Measurements from ENCODE around the gene ARHGAP28. TPM values are rescaled to one million over a fixed set of nuclear protein-coding genes. Genes with fewer than 3 reads are reported as not detected.
A peak's percentile ranks its signal among the peaks of the same experiment; 100 is the strongest.
"Not testable (repeated sequence)": the region's sequence is repeated elsewhere in the genome, so short reads cannot be mapped to it uniquely, and the experiment has no call there.

The ARHGAP28 gene
- polyA plus RNA-seq, 4 donors: 66.6 to 84.3 (median 77.5) TPM

DNA sequence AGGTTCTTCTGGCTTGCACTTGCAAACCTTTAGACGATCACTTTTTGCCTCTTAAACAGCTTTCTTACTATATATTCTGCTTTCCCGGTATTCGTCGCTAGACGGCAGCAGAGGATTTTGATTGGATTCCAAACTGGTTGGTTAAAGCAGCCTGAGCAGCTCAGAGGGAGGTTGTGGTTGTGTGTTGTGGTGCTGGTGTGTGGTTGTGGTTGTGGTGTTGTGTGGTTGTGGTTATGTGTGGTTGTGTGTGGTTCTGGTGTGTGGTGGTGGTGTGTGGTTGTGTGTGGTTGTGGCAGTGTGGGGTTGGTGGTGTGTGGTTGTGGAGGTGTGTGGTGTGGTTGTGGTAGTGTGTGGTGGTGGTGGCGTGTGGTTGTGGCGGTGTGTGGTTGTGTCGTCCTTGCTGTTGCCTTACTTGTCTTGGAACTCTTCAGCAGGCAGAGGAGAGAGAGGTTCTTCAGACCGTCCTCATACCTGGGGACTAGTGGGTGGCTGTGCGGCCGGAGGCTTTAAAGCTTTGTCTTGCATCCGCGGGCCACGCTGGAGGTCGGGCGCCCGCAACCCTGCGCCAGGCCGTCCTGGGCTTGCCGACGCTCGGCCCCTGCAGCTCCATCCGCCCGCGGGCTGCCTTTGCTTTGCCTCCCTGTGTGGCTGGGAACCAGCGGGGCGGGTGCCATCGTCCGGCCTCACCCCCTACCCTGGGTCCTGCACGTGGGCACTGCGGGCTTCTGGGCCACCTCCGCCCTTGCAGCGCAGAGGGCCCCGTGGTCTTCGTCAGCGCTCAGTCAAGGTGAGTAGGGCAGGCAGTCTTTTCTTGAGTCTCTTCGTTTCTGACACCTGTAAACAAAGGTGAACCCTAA, 190.8 kb downstream of the ARHGAP28 start:
- peak; percentile 38 to 61 (median 43) for DNase-seq (ENCODE audit: low read depth in 4 of 4, low spot score in 3 of 4)

DNA sequence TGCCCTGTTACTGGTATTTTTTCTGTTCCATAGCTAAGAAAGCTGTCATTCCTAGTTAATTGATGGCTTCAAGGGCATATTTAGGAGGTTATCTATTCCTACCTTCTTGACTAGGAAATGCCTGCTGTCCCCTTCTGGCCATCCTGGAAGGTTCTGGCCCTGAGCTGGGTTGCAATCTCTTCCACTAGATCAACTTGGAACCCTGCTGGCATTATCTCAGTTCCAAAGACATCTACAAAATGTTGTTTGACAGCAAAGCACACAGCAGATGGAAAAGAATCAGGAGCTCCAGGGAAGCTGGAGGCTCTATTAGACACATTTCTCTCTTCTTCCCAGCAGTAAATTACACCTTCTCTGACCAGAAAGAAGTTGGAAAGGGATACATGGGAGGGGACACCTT, 192.1 kb downstream of the ARHGAP28 start:
- DNase-seq (ENCODE audit: low read depth in 4 of 4, low spot score in 3 of 4): no peak

DNA sequence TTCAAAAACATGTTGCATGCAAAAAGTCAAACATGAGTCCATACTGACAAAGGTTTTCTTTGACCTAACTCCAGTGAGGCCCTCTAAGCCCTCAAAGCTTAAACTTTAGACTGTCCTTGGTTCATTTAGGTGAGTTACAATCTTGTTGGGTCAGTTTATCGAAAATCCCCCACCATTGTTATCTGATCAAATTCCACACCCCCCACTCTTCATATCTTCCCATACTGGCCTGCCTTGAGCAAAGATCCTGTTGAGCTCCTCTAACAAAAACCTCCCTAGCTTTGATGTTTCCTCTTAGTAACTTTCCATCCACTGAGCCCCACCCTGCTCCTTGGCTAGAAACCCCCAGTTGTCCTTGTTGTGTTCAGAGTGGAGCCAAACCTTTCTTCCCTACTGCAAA, 193.7 kb downstream of the ARHGAP28 start:
- DNase-seq (ENCODE audit: low read depth in 4 of 4, low spot score in 3 of 4): no peak

DNA sequence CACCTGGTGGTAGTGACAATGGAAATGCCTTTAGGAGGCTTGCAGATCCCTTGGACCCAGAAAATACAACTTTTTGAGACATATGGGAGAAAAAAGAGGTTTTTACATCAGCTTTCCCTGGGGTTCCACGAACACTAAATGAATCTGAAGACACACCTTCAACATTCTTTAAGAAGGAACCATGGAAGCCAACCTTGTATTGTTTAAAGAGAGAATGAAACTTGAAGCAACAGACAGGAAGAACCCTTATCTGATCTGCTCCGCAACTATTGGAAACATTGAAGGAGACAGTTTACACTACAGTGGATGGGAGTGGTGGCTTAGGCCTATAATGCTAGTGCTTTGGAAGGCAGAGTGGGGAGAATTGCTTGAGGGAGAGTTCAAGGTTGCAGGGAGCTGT, 197.6 kb downstream of the ARHGAP28 start:
- no peak for DNase-seq (ENCODE audit: low read depth in 4 of 4, low spot score in 3 of 4)

DNA sequence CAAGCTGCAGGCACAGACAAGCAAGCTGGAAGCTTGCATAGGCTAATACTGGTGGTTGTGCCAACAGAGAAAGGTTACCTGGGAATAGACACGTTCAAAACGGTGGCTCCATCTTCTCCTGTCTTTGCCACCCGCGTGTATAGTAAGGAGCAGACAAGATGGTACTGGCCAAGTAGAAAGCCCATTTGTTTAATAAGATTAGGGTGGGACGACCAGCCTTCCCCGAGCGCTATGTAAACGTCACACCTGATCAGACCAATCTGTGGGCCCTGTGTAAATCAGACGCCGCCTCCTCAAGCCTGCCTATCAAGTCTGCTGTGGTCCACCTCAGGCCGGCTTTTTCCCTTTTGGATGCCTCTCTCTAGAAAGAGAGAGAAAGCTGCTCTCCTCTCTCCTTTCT, 198.8 kb downstream of the ARHGAP28 start:
- DNase-seq (ENCODE audit: low read depth in 4 of 4, low spot score in 3 of 4): no peak

DNA sequence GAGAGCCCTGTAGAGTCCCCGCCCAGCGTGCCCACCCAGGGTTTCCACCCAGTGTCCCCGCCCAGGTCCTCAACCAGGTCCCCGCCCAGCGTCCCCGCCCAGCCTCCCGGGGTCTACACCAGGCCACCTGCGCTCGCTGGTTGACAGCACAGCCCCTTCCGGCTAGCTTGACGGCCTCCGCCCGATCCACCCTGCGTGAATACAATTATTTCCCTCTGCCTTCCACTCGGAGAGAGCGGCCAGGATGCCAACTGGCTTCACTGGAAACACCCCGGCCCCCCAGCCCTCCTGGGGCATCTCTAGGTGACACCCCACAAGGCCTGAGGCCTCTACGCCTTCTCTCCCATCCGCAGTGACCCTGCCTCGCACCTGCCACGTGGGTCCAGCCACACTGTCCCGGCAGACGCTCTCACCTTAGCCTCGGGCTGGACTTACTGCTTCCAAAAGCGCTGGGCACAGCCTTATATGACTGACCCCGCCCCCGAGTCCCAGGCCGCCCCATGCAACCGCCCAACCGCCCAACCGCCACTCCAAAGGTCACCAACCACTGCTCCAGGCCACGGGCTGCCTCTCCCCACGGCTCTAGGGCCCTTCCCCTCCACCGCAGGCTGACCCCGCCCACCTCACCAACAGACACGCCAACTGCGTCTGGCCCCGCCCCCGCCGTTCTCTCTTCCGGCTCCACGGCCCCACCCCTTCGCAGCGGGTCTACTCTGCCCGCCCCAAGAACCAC, 200.0 kb downstream of the ARHGAP28 start:
- DNase-seq (ENCODE audit: low read depth in 4 of 4, low spot score in 3 of 4): no peak

DNA sequence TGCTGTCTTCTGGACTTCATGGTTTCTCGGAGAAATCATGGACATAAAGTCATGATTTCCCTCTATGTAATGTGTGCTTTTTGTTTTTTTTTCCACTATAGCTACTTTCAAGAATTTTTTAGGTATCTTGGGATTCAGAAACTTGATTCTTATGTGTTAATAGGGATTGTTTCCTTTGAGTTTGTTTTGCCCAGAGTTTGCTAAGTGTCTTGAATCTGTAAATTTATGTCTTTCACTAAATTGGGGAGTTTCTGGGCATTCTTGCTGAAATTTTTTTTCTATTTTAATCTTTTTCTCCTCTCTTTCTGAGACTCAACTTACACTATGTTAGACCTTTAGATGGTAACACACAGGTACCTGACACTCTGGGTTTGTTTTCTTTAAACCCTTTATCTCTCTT, 205.3 kb downstream of the ARHGAP28 start:
- no peak for DNase-seq (ENCODE audit: low read depth in 4 of 4, low spot score in 3 of 4)

DNA sequence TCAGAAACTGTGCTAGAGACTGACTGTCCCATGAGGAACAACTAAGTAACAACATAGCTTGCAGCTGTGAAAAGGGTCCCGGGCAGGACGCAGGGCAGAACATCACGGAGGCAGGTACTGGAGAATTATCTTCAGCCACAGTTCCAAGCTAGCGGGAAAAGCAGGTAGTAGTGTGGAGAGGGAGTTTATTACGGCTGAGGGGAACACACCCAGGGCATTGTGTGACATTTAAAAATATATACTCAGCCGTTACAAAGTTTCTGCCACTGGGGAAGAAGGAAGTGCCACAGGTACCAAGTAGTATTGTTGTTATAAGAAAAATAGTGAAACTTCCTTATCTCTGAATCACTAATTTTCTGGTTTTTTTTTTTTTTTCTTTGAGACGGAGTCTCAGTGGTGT, 208.5 kb downstream of the ARHGAP28 start:
- DNase-seq (ENCODE audit: low read depth in 4 of 4, low spot score in 3 of 4): no peak

DNA sequence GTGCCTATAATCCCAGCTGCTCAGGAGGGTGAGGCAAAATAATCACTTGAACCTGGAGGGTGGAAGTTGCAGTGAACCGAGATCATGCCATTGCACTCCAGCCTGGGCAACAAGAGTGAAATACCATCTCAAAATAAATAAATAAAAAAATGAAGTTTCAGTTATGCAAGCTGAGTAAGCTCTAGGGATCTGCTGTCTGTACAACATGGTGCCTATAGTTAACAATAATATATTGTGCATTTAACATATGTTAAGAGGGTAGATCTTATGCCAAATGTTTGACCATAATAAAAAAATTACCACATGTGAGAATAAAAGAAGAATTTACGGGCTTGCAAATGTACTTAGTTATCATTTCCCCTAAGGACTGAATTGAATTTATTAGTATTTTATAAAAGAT, 208.9 kb downstream of the ARHGAP28 start:
- not testable (repeated sequence) for DNase-seq (ENCODE audit: low read depth in 4 of 4, low spot score in 3 of 4)

DNA sequence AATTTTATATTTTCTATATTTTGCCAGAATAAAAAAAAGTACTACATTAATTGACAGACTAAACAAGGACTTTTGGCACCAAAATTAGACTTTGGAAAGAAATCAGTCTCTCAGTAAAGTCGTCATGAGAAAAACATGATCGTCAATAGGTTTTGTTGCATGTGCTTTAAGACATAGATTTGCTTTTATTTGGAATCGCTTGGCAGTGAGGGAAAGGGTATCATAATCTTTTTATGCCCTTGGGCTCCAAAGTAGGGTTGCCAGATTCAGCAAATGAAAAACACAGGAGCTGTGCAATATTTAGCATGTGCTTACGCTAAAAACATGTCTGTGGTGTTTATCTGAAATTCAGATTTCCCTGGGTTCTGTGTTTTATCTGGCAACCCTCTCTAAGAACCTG, 210.5 kb downstream of the ARHGAP28 start:
- no peak for DNase-seq (ENCODE audit: low read depth in 4 of 4, low spot score in 3 of 4)

DNA sequence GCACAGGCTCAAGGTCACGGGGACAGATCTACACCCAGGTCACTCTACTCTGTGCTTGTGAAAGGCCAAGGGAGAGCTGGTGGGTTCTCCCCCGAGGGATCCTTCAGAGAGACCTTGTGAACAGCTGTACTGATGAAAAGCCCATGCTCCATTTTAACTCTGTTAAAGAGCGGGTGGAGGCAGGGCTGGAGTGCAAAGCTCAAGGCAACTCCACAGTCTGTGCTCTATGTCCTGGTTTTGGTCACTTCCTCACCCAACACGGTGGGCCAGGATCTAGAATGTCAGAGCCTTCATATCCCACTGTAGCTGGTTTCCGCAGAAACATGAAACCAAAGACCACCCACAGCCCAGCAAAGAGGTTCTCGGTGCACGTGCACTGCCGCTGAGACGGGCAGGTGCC, 210.9 kb downstream of the ARHGAP28 start:
- DNase-seq (ENCODE audit: low read depth in 4 of 4, low spot score in 3 of 4): no peak

DNA sequence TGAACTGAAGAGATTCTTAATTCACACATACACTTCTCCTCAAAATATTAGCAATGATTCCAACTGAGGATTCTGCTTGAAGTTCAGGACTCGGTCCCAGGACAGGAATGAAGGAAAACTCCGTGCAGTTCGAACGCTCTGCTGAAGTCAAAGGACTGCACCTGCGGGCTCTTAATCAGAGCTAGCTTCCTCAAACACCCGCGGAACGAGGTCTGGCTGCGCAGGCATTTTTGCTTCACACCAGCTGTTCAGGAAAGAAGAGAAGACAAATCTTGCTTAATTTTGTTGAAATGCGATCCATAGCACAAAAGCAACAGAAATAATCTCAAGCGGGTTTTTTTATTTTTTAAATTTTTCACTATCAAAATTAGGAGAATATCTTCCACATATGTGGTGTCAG, 212.5 kb downstream of the ARHGAP28 start:
- DNase-seq (ENCODE audit: low read depth in 4 of 4, low spot score in 3 of 4): no peak

DNA sequence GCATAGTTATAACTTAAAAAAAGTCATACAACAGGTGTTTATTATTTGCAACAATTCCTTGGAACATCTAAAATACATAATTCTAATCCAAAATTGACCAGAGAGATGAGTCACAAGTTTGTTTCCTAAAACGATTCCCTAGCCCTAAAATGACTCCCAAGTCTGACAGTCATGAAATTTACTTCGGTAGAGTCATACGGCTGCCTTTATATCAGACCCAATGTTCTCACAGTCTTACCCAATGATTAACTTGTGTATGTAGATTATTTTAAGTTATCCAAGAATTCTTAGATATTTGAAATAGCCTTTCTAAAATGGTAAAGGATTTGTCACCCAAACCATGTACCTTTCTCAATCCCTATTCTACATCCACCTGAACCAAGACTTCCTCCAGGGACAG, 213.2 kb downstream of the ARHGAP28 start:
- DNase-seq (ENCODE audit: low read depth in 4 of 4, low spot score in 3 of 4): no peak

DNA sequence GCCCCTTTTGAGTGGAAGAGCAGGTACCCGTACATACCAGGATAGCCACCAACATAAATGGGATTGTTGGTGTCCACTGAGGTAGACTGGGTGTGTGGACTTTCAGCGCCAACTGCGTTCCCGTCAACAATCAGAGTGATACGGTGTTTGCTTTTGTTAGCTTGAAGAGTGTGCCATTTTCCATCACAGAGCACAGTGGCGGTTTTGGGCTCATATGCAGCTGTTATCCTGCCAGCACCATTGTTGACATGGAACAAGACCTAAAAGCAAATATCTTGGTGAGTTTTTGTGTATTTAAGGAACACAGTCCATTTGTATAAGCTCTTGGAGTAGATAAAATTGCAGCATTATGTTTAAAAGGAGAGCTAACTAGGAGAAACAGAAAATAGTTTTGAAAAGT, 213.6 kb downstream of the ARHGAP28 start:
- no peak for DNase-seq (ENCODE audit: low read depth in 4 of 4, low spot score in 3 of 4)

DNA sequence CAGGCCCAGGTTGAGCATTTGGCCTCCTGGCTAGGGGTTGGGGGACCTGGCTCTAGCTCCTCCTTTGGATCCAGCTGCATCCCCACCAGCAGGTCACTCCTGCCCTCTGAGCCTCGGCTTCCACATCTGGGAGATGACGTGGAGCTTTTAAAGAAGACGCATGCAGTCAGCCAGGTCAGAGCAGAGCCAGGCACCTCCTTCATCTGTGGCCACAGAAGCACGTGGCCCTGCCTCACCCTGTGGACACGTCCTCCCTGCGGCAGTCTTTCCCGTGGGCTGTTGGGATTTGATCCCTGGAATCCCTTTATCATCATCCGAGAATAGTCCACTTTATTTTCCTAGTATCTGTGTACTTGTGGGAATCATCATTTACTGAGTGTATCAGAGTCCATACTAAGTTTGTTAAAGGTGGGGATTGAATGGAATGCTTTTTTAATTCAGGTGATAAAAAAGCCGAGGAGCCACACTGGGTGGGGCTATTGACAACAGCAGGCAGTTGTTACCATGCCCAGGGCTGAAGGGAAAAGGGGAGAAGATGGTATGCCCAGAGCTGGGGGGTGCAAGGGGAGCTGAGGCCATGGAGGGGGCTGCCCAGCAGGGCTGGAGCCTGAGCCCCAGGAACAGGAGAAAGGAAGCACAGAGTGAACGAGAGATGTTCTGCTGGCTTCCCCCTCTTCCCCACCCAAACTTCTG, 218.0 kb downstream of the ARHGAP28 start:
- DNase-seq (ENCODE audit: low read depth in 4 of 4, low spot score in 3 of 4): no peak

DNA sequence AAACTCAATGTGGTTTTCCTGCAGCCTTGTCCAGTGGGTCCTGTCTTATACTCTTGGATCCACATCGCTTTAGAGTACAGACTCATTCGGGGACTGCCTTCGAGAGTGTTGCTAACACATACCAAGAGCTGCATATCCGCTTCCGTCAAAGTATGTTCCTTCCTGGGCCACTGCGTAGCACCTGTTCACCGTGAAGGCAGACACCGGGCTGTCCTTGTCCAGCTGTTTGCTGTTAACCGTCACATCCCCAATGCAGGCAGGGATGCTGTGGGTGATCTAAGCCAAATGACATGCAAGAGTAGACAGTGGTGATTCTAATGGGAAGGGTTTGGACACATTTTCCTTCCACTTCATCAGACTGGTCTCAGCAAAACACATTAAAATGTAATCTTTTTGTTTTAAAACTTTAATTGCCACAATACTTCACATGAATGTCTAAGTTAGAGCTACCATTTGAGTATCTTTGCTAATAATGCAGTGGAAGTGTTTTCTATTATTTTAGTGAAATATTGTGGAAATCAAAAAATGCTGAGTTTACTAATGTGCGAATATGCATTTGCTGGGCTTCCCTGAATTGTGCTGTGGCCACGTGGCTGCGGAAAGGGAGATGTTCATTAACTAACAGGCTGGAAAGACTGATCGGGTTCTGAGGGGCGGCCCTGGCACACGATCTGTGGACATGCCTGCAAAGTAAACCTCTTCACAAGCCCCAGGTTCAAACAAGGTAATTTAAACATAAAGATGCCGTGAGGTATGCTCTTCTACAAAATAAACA, 219.0 kb downstream of the ARHGAP28 start:
- no peak for DNase-seq (ENCODE audit: low read depth in 4 of 4, low spot score in 3 of 4)

DNA sequence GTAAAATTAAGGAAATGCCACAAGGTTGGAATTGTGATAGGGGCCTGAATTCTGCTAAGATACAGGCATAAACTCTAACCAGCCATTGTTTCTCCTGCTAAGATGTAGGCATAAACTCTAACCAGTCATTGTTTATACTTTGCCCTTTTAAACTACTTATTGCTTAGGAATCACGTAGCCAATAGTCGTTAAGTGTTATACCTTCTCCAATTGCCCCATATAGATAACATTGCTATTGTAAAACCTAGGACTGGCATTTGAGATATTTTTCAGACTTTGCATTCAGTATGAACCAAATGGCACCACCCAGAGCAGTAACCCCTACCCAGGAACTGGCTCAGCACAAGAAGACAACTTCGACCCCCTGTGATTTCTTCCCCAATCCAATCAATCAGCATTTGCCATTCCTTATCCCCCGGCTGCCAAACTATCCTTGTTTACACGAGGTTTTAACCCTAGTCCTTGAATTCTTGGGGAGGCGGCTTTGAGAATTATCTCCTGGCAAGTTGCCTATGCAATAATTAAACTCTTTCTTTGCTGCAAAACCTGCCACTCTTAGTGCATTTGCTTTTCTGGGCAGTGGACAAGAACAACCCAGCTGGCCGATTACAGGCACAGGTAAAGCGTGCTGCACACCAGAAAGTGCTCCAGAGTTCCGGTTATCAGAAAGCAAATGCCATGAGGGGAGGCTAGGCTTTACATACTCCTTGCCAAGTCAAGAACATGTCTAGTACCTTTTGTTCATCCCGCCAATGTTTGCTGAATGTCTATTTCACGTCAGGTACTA, 220.5 kb downstream of the ARHGAP28 start:
- no peak for DNase-seq (ENCODE audit: low read depth in 4 of 4, low spot score in 3 of 4)

DNA sequence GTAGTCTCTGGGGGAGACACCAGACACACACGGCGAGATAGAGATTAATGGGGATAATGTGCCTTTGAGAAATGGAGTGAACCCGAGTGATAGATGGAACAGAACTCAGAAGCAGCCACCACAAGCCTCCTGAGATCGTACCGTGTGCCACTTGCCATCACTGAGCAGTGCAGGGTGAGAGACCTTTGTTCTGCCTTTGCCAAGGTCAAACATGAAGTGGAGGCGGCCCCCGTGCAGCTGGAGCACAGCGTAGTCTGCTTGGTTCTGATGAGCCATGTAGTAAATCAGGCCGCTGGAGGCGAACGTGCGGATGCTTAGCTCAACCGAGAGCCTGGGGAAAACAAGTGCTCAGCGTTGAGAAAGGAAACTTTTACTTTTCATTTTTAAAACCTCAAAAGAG, 221.1 kb downstream of the ARHGAP28 start:
- DNase-seq (ENCODE audit: low read depth in 4 of 4, low spot score in 3 of 4): no peak

DNA sequence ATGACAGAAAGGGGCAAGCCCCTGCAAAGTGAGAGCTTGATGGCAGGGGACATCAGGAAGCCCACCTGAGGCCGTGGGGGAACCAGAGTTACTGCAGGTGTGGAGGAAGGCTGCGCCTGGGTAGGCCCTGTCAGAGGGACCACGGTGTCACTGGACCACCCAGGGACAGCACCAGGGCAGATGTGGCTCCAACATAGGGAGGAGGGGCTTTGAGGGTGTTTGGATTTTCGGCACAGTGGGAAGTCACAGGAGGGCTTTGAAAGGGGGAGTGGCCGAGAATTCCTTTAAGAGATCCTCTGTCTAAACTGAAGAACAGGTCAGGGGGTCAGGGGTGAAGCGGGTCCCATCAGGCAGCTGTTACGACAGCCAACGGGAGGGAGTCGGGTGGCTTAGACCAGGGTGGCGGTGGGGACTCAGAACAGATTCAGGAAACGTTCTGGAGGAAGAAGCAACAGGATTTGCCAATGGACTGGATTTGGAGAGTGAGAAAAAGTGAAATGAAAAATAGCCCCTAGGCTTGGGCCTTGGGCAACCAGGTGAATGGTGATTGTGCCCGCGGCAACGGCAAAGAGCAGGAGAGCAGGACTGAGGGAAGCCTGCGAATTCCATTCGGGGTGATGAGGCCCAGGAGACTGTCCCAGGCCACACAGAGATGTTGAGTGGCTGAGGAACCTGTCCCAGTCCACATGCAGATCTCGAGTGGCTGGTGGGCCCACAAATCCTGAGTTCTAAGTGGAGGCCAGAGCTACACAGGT, 222.0 kb downstream of the ARHGAP28 start:
- no peak for DNase-seq (ENCODE audit: low read depth in 4 of 4, low spot score in 3 of 4)

All from right renal pelvis (tissue), 4 donors.